OCI-LY7 (cell line): ENCODE data around the gene SRSF8. TPM values are rescaled to one million over a fixed set of nuclear protein-coding genes. Genes with fewer than 3 reads are reported as not detected.
"Not testable (repeated sequence)": the region's sequence is repeated elsewhere in the genome, so short reads cannot be mapped to it uniquely, and the experiment has no call there.

Source experiments
- BruUV-seq: library from RNA; stranded (reverse); fragments of 400-500 nt; replicated peaks from 2 replicates; lab custom pipeline; 2021; lab: Mats Ljungman, UMichigan
- CTCF ChIA-PET: fragments of 300-600 bp; sonication (Branson Sonifier 250); formaldehyde crosslinking; loops from one replicate; lab custom pipeline; 2022; ENCODE audit warnings: antibody characterized with exemption; ENCODE audit not compliant: unreplicated experiment; lab: Charles Lee
- POLR2A ChIA-PET: fragments of 300-600 bp; sonication (Branson Sonifier 250); formaldehyde crosslinking; loops from one replicate; lab custom pipeline; 2022; ENCODE audit warnings: antibody characterized with exemption; lab: Charles Lee
- DNase-seq: peaks from one replicate; pipeline ENCODE4 v3.0.0-alpha.2; 2015; ENCODE audit warnings: low spot score
- H2AFZ ChIP-seq: fragments of 200-600 bp; sonication (generic), shearing (Covaris generic); 2 replicates; pipeline ENCODE4 v1.6.1; 2014; ENCODE audit warnings: mild to moderate bottlenecking, antibody characterized with exemption, low read length, moderate library complexity
- H3K27ac ChIP-seq: fragments of 200-600 bp; sonication (generic); 2 replicates; pipeline ENCODE4 v1.5.1; 2014; ENCODE audit warnings: mixed run types, low read depth, mild to moderate bottlenecking, moderate library complexity, low read length, inconsistent platforms; ENCODE audit not compliant: poor library complexity, severe bottlenecking
- H3K36me3 ChIP-seq: fragments of 200-600 bp; sonication (generic); 2 replicates; pipeline ENCODE4 v1.6.1; 2014; ENCODE audit warnings: mild to moderate bottlenecking, antibody characterized with exemption, low read length, moderate library complexity, mixed read lengths; ENCODE audit not compliant: insufficient read depth
- H3K4me1 ChIP-seq: fragments of 200-600 bp; sonication (generic); 2 replicates; pipeline ENCODE4 v1.5.1; 2014; ENCODE audit warnings: mild to moderate bottlenecking, low read length; ENCODE audit not compliant: insufficient read depth, poor library complexity, severe bottlenecking
- H3K4me2 ChIP-seq: fragments of 200-600 bp; sonication (generic); 2 replicates; pipeline ENCODE4 v1.6.1; 2014; ENCODE audit warnings: mild to moderate bottlenecking, low read length
- H3K4me3 ChIP-seq: fragments of 200-600 bp; sonication (generic); 2 replicates; pipeline ENCODE4 v1.5.1; 2014; ENCODE audit warnings: mild to moderate bottlenecking, low read depth, low read length; ENCODE audit not compliant: poor library complexity, severe bottlenecking
- H3K79me2 ChIP-seq: fragments of 200-600 bp; sonication (generic); 2 replicates; pipeline ENCODE4 v1.6.1; 2016; ENCODE audit warnings: low read depth, mild to moderate bottlenecking, low read length, moderate library complexity, mixed read lengths; ENCODE audit not compliant: insufficient read depth
- H3K9me2 ChIP-seq: fragments of 200-600 bp; sonication (generic); 2 replicates; pipeline ENCODE4 v1.6.1; 2016; ENCODE audit warnings: mild to moderate bottlenecking, low read length, mixed read lengths; ENCODE audit not compliant: insufficient read depth
- H3K9me3 ChIP-seq: fragments of 200-600 bp; sonication (generic); 2 replicates; pipeline ENCODE4 v1.6.1; 2014; ENCODE audit warnings: mild to moderate bottlenecking, mixed run types, low read length, mixed read lengths
- H4K20me1 ChIP-seq: fragments of 200-600 bp; sonication (generic); 2 replicates; pipeline ENCODE4 v1.6.1; 2014; ENCODE audit warnings: mild to moderate bottlenecking, antibody characterized with exemption, low read length, moderate library complexity, mixed read lengths; ENCODE audit not compliant: insufficient read depth
- CTCF ChIP-seq: fragments of 200-600 bp; sonication (generic); conservative IDR thresholded peaks from 2 replicates; pipeline ENCODE4 v1.5.1; 2014; ENCODE audit warnings: mild to moderate bottlenecking, antibody characterized with exemption, low read length, moderate library complexity, mixed read lengths
- EZH2phosphoT487 ChIP-seq: fragments of 200-600 bp; sonication (generic); IDR thresholded peaks from 2 replicates; pipeline ENCODE4 v1.6.1; 2018; ENCODE audit warnings: low read depth, borderline replicate concordance, mild to moderate bottlenecking, mixed run types, antibody characterized with exemption, low read length, moderate library complexity, mixed read lengths
- intact Hi-C: fragments of 100-400 bp; cut with micrococcal nuclease; formaldehyde crosslinking; loops from one replicate; pipeline ENCODE4 v1.10.0; 2022; ENCODE audit not compliant: unreplicated experiment
- total RNA-seq, 2 experiments: library from RNA; depleted of rRNA in 1 of 2; stranded (reverse); fragments of >200 nt in 1 of 2; shearing (Covaris generic) in 1 of 2; gene quantifications; 2 replicates each; pipeline ENCODE4 v1.2.3, GENCODE V29; 2014 to 2022

The SRSF8 gene
- total RNA-seq, 2 experiments from 2014 or later: 13.1 to 42.1 TPM

GRCh38 chr11:95028357-95028756, 38.4 kb upstream of the SRSF8 start:
- no peak for DNase-seq
- intact Hi-C loops: no loop called here
- Histone ChIP-seq H3K27ac (no peak overlapping the region), H3K4me2 (no peak overlapping the region), H3K9me2 (no peaks in the 10 kb centered on the region), H3K36me3 (no peaks in the 10 kb centered on the region), H3K79me2 (no peaks in the 10 kb centered on the region), H3K4me1 (no peaks in the 10 kb centered on the region), H3K9me3 (no peaks in the 10 kb centered on the region), H2AFZ (no peak overlapping the region; the same call in 1 of the 2 replicates), H3K4me3 (no peak overlapping the region), H4K20me1 (no peaks in the 10 kb centered on the region)
- TF ChIP-seq CTCF: no peak
- no peak for TF ChIP-seq EZH2phosphoT487
- BruUV-seq: no TSS peak
- POLR2A ChIA-PET: no interaction called here
- CTCF ChIA-PET: no interaction called here

- POLR2A ChIA-PET: no interaction called here
- DNase-seq: no peak
- Histone ChIP-seq H3K27ac (no peak overlapping the region), H3K9me2 (no peaks in the 10 kb centered on the region), H3K36me3 (no peaks in the 10 kb centered on the region), H3K9me3 (no peaks in the 10 kb centered on the region), H3K4me2 (no peak overlapping the region), H4K20me1 (no peaks in the 10 kb centered on the region), H3K4me1 (no peaks in the 10 kb centered on the region), H3K79me2 (no peaks in the 10 kb centered on the region), H3K4me3 (no peak overlapping the region), H2AFZ (no peak overlapping the region)
- intact Hi-C loops: no loop called here
- TF ChIP-seq EZH2phosphoT487: no peak
- no peak for TF ChIP-seq CTCF
- CTCF ChIA-PET: no interaction called here
- BruUV-seq: no TSS peak
Observed at GRCh38 chr11:95033051-95033450, 33.7 kb upstream of the SRSF8 start.

- Histone ChIP-seq H3K27ac (no peak overlapping the region), H3K9me3 (no peaks in the 10 kb centered on the region), H3K79me2 (no peaks in the 10 kb centered on the region), H3K9me2 (no peaks in the 10 kb centered on the region), H3K36me3 (no peaks in the 10 kb centered on the region), H2AFZ (no peak overlapping the region), H4K20me1 (no peaks in the 10 kb centered on the region), H3K4me1 (no peaks in the 10 kb centered on the region), H3K4me2 (no peak overlapping the region), H3K4me3 (no peak overlapping the region)
- DNase-seq: no peak
- no TSS peak for BruUV-seq
- ChIA-PET CTCF (no interaction called here), POLR2A (interaction anchor here (0.6 kb wide), 1 partner anchor 1235 kb away, joined by 3 read pairs; no protein-coding TSS in a partner anchor)
- intact Hi-C loops: no loop called here
- TF ChIP-seq EZH2phosphoT487 (no peak), CTCF (no peak)
Observed at GRCh38 chr11:95035316-95035715, 31.4 kb upstream of the SRSF8 start.

GRCh38 chr11:95037356-95038035, 29.2 kb upstream of the SRSF8 start:
- H3K9me2 ChIP-seq, H2AFZ ChIP-seq, intact Hi-C loops, CTCF ChIA-PET, H3K36me3 ChIP-seq, H3K4me3 ChIP-seq, BruUV-seq, H4K20me1 ChIP-seq, H3K9me3 ChIP-seq, H3K79me2 ChIP-seq, H3K4me2 ChIP-seq, H3K27ac ChIP-seq, DNase-seq, POLR2A ChIA-PET, H3K4me1 ChIP-seq: not testable (repeated sequence)
